CD4-positive, alpha-beta T cell treated with Interleukin-21 for 1 hour (primary cell): ENCODE measurements around the gene CUEDC1.

ENCODE experiments used
- DNase-seq: peaks from one replicate; pipeline ENCODE4 v3.0.0-alpha.2; 2020

Gene CUEDC1

DNA sequence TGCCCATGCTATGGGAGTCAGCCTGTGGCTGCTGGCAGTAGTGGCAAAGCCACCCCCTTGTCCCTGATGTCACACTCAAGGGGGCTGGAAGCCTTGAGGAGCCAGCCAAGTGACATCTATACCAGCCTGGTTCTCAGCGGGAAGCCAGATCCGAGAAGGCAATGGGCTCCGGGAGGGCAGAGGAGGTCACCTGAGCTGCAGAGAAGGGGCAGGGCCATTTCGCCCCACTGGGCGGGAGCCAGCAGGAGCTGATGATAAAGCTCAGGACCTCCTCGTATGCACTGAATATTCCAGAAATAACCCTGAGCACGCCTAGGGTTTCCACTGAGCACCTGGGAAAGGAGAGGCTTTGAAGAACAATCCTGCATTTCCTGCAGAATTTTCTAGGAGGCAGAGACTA is 124.3 kb downstream of the CUEDC1 start:
- no peak for DNase-seq

DNA sequence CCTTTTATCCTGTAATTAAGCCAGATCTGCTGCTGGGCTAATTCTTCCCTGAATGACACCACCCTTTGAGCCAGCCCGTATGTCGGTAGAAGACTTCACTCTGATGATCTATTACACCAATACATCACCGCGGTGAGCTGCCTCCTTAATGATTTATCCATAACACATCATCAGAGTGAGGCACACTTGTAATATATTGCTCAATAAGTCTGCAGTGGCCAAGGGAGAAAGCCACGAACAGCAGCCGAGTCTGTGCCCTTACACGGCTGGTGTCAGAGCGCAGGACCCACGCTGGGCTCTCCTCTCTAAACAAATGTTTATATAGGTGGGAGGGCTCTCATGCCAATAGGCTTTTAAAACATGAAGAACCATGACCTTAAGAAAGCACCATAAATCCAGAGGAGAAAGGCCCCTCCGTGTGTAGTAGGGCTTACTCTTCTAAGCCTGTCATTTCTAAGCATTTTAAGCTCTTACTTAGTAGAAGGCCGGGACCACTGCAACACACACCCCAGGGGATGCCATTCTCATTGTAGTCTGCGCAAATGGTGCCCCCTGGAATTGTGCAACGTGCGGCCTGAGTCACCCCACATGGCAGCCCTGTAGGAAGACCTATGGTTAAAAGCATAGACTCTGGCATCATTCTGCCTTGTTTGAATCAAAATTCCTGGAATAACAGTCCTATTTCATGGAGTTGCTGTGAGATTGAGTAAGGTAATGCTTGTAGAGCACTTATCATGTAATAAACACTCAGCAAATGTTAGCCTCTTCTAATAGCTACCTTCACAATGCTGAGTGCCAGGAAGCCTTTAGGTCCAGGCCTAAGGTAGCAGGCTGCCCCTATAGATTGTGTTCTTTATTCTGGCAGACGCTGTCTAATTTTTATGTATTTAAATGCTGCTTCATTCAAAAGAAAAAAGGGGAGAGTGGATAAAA is 131.5 kb downstream of the CUEDC1 start:
- no peak for DNase-seq

DNA sequence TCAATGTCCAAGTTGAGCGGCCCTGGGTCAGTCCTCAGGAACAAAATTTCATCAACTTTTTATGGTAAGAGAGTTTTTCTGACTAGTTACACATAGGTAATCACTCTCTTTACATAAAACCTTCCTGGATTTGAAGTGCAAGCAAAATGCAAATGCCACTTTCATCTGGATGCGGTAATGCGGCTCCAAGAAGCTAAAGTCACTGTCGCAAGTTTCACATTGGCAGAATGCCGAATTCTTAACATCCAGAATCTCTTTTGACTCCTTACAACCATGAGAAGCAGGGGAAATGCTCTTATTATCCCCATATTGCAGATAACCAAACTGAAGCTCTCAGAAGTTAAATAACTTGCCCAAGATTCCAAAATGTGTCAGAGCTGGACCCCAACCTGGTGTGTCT is 135.3 kb downstream of the CUEDC1 start:
- DNase-seq: no peak

DNA sequence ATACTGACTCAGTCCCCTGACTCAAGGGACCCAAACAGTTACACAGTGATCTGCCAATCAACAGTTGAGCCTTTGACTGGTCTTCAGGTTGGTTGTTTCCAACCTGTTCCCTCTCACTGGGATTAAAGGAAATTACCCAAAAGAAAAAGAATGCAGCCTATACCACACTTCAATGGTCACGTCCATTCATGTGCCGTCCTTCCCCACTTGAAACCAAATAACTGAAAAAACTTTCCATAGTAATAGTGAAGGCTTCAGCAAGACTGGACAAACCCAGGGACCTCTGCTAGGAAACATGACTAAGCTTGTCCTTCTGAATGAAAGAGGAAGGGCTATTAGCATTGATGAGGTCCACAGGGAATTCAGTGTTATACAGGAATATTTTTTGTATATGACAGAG is 135.9 kb downstream of the CUEDC1 start:
- no peak for DNase-seq

DNA sequence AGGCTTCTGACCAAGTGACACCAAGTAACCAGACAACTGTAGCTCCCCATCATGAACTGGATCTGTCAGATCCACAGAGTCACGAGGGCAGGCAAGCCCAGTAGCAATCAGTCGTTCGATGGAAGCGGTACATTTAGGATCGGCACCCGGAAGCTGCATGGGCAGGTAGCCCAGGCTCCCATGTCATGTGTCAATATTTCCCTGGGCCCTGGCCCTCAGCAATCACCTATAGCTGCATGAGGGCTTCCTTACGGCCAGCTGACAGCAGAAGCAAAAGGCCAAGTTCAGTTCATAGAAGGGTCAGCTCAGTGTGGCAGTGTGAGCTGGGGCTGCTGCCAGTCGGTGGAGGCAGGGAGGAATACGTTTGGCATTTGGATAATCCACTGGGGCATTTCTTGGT is 137.1 kb downstream of the CUEDC1 start:
- no peak for DNase-seq

DNA sequence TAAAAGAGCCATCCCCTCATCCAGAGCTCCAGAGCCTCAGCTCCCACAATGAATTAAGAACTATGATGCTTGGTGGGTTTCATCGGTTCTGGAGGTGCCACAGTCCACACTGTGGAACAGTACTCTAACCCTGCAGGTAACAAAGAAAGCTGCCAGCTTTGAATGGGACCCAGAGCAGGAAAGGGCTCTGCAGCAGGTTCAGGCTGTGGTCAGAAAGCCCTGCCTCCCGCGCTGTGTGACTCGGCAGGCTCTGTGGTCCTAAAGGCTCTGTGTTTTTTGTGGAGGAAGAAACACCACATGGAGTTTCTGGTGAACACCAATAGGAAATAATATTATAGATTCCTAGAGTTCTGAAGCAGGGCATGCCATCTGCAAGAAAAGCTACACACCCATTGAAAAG is 137.9 kb downstream of the CUEDC1 start:
- DNase-seq: no peak

DNA sequence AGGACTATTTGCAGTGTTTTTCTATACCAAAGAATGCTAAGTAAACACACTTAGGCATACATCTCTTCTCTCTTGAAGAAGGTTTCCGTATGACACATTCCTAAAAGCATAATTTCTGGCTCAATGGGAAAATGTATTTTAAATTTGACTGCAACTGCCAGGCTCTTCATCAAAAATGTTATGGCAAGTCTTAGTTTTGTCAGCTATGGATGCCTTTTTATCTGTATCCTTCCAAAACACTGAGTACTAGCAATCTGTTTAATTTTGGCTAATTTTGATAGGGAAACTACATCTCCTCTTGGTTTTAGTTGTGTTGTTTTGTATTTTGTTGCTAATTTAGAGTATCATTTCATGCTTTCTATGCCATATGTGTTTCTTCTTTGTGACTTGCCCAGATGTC is 140.8 kb downstream of the CUEDC1 start:
- no peak for DNase-seq

DNA sequence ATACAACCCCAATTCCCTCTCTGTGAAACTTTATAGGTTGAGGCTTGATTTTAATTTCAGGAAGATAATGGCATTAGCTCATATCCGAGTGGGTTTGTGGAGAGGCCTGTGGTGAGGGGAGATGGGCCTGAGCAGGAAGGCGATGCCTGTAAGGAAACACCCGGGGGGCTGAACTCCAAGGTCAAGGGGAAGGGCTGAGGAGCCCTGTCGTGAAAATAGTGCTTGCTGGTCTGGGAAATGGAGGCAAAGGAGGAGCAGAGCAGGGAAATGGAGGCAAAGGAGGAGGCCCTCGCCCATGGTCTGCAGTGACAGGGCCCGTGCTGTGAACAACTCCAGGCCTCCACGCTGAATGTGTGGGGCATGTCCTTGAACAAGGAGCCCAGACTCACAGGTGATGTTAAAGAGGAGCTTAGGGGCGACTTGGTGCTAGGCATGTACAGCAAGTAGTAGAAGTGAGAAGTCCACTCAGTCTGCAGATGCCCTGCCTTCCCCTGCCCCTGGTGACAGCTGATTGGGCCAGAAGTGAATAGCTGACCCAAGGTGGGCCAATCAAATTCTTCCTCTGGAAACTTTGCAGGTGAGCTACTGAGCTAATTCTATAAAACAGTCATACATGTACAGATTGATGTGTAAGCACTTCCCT is 143.5 kb downstream of the CUEDC1 start:
- DNase-seq: no peak
